Skin epidermis (tissue), 12 donors: ENCODE data around the gene SLC44A5.
"Not testable (repeated sequence)": the region's sequence is repeated elsewhere in the genome, so short reads cannot be mapped to it uniquely, and the experiment has no call there.

ENCODE experiments used
- H3K27ac ChIP-seq, 21 experiments: fragments of 200-600 bp; sonication (generic) in 11 of 21; one replicate each; pipeline ENCODE4 v1.5.0; 2020; ENCODE audit warnings: mild to moderate bottlenecking in 3 of 21, inconsistent platforms in 2 of 21, moderate library complexity in 2 of 21
- H3K4me3 ChIP-seq, 7 experiments: fragments of 200-600 bp; sonication (generic) in 2 of 7; one replicate each; pipeline ENCODE4 v1.5.0; 2020; ENCODE audit warnings: inconsistent platforms in 2 of 7, mild to moderate bottlenecking in 2 of 7, moderate library complexity in 1 of 7

SLC44A5 gene

DNA sequence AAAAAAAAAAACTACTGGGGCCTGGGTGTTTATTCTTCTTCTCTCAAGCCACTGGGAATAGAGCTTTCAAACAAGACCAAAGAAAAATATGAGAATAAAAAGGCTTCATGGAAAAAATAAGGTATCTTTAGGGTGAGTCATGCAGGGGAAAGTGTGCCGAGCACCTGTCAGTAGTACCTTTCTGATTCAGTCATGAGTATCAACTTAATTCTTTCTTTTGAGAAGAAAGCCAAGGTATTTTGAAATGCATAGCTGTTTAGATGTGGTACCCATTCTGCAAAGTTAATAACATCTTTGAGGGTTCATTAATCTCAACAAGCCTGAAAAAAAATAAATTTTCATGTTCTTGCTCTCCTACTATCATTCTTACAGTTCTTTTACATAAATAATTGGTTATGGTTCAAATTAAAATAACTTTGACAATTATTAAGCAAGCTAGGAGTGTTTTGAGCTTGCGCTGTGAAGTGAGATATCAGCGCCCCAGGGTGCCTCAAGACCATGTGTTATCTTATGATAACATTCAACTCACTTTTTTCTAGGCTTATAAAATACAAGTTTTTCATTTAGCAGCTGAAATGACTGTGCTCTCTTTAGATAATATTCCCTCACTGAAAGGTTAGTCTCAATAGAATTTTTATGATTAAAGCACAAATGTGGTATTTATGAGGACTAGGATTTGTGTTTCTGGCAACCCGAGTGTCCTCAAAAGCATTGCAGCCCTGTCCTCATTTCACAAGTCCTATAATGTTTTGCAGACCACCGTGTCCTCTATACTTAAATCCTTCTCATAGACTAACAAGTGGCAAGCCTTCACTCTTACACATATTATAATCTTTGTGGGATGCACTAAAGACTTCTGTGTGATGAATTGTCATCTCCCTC is 138.6 kb downstream of the SLC44A5 start:
- no peak overlapping the region for H3K4me3 ChIP-seq
- no peak overlapping the region for H3K27ac ChIP-seq

DNA sequence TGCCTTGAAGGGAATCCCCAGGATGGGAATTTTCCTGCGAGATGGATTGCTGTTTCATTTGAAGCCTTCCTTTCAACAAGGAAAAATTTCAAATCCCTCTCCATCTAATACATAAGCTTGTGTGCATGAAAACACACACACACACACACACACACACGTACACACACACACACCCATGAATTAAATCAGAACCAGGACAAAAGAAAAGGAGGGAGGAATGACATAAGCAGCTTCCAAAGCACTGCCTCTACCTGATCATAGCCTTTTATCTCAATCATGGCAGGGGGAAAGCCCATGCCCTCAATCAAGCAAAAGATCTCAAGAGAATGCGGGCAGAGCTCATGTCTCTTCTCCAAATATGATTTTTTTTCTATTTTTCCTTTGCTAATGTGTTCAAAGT is 139.7 kb downstream of the SLC44A5 start:
- no peak overlapping the region for H3K27ac ChIP-seq
- no peak overlapping the region for H3K4me3 ChIP-seq

DNA sequence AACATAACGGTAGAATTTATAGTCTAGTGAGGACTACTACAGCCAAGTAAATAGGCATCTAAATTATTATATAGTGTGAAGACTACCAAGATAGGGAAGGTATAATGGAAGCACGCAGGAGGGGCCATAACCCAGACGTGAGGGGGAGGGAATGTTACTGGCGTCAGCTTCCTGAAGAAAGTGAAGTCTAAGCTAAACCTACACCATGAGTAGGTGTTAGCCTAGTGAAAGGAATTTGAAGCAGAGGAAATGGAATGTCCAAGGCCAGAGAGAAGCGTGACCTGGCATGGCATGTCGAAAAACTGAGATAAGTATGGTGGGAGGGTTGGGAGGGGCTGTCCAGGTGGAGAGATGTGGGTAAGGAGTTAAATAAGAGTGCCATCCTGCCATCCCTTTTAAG is 140.5 kb downstream of the SLC44A5 start:
- no peak overlapping the region for H3K27ac ChIP-seq
- no peak overlapping the region for H3K4me3 ChIP-seq

DNA sequence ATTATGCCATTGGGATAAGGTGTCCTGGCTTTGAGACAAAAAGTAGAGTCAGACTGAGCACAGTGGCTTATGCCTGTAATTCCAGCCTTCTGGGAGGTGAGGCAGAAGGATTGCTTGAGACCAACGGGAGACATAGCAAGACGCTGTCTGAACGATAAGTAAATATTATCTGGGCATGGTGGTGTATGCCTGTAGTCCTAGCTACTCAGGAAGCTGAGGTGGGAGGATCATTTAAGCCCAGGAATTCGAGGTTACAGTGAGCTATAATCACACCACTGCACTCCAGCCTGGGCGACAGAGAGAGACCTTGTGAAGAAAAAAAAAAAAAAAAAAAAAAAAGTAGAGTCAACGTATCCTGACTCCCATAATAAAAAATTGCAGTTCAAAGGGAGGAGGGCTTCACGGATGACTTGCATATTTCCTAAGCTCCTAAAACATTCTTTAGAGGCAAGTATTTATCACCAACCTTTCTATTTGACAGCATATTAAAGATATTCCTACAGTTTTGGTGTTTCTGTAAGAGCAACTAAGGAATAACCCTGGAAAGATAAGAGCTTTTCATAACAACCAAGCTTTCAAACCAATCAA is 141.2 kb downstream of the SLC44A5 start:
- H3K4me3 ChIP-seq, result no peak overlapping the region
- no peak overlapping the region for H3K27ac ChIP-seq

DNA sequence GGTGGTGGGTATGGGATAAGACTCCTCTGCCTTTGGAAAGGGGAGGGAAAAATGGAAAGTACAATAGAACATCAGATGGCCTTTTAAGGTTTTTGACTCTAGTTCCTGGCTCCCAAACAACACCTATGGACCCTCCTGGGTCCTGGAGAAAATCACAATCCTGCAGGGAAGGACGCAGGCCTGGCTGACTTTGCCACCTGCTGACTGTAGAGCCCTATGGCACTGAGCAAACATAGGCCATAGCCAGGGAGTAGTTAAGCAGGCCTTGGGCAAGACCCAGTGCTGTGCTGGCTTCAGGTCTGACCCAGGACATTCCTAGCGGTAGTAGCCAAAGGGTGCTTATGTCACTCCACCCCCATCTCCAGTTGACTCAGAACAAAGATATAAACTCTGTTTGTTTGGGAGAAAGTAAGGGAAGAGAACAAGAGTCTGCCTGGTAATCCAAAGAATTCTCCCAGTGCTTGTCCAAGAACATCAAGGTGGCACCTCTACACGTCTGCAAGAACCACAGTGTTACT is 149.0 kb downstream of the SLC44A5 start:
- Histone ChIP-seq H3K27ac (no peak overlapping the region), H3K4me3 (no peak overlapping the region)

DNA sequence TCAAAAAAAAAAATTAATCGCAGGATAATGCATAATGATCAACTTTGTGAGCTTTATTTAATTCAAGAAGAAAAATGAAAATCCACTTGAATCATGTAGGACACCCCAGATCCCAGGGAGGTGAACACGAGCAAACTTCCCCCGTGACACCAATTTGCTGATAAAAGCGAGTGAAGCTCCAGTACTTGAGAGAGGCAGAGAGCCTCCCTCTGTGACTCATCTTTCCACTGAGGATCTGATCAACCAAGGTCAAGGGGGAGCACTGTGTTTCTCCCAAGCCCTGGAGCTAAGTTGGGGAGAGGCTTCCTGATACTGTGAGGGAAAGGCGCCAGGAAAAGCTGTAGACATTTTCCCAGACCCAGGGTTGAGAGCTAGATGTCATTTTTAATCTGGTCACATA is 160.9 kb downstream of the SLC44A5 start:
- Histone ChIP-seq H3K27ac (no peak overlapping the region), H3K4me3 (no peak overlapping the region)

DNA sequence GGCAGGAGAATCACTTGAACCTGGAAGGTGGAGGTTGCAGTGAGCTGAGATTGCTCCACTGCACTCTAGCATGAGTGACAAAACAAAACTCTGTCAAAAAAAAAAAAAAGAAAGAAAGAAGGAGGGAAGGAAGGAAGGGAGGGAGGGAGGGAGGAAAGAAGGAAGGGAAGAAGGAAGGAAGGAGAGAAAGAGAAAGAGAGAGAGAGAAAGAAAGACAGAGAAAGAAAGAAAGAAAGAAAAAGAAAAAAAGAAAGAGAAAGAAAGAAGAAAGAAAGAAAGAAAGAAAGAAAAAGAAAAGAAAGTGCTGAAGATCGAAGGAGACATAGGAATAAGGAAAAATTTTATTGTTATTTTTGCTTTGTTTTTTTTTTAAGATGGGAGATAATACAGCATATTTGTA is 166.7 kb downstream of the SLC44A5 start:
- no peak overlapping the region for H3K4me3 ChIP-seq

DNA sequence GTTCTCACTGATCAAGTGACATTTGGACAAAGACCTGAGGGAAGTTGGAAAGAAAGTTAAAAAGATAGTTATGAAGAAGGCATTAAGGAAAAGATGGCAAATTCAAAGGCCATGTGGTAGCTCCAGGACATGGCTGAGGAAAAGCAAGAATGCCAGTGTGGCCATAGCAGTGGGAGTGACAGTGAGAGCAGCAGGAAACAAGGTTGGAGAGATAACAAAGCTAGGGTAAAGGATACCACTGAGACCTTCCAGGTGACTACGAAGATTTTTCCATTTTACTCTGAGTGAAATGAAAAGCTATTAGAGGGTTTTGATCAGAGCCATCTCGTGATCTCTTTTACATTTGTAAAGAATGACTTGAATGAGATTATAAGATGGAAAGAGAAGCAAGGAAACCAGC is 170.6 kb downstream of the SLC44A5 start:
- Histone ChIP-seq H3K4me3 (no peak overlapping the region), H3K27ac (no peak overlapping the region)

More for the DNA sequence above, 166.7 kb downstream of the SLC44A5 start:
- H3K27ac ChIP-seq, result no peak overlapping the region

DNA sequence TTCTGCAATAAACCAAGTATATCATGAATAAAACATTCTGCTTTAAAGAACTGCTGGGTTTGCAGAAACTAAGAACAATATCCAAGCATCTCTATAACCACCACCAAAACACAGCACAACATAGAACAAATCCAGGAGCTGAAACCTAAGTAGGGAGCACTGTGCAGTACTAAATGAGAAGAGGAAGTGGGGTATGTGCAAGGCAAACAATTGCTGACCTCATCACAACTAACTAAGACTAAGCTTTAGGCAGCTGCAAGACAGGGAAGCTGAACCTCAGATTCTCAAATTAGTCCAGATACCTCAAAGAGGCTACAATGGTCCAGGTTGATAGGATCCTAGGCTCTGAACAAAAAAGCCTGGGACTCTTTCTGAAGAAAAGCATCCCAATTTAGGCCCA is 172.6 kb downstream of the SLC44A5 start:
- H3K4me3 ChIP-seq, result no peak overlapping the region
- H3K27ac ChIP-seq, result no peak overlapping the region

DNA sequence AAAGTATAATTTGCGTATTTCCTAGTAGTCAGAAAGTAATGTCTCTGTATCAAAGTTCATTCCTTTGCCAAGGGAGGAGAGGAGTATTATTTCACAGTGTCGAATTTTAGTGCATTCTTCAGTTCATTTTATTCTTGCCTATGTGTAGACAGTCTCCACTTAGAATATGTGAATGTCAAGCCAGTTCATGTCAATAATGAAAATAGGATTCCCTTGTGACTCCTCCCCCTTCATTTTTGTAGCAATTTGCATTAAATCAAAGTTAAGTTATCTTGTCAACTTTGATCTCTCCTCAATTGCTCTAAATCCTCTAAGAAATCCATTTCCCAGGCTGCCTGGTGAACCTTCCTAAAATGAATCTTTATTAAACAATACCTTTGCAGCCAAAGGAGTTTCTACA is 179.1 kb downstream of the SLC44A5 start:
- H3K27ac ChIP-seq, result no peak overlapping the region
- no peak overlapping the region for H3K4me3 ChIP-seq

DNA sequence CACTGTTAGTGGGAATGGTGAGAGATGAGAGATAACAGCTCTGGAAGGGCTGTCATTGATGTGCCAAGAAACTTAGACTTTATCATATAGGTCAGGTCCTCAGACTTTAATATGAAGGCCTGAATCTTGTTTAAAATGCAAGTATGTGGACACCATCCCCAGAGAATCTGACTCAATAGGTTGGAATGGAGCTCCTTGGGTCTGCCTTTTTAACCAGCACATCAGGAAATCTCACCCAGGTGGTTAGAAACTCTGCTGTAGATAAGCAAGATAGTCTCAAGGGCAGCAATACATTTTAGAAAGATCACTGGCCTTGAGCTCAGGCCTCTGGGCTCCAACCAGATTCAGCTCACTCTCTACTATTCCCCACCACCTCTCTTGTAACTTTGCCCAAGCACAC is 180.4 kb downstream of the SLC44A5 start:
- Histone ChIP-seq H3K4me3 (no peak overlapping the region), H3K27ac (no peak overlapping the region)

DNA sequence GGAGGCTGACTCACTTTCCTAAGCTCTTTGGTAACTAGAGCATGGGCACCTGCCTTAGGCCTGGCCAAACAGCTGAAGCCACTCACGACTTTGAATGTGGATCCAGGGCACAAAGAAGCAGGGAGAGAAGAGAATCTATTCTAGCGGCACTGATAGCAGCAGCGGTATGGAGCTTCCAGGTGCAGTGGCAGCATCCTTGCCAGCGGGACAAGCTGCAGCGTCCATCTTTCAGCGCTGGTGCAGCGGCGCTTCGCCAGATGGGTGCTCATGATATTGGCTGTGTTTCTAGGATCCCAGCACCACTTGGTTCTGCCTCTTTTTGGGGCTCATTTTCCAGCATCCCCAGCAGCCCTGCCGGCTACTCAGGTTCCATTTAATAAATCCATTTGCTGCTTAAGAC is 184.2 kb downstream of the SLC44A5 start:
- no peak overlapping the region for H3K4me3 ChIP-seq
- no peak overlapping the region for H3K27ac ChIP-seq

DNA sequence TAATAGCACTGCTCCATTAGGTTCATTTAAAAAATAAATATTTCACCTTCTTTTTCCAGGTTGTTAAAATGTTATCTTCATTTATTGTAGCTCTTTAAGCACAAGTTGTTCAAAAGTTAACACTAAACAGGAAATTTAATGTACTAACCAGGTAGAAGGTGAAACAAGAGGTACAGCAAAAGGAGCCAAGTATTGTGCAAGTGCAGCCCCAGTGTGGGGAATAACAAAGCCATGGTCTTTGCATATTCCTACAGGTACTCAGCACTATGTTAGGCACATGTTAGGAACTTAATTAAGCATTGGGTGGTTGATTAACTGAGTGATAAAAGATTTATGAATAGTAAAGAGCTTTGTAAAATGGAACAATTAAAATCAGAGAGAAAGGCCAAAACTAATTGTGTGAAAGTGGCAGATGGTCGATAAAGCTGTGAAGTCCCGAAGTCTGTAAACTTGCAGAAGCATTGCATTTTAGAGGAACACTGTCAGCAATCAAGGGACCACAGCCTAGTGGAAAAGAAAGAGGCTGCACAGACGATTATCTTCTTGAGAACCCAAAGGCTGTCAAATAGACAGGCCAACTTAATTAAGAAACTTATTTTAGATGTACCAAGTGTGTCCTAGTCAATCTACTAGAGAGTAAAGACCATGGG is 185.8 kb downstream of the SLC44A5 start:
- Histone ChIP-seq H3K27ac (no peak overlapping the region), H3K4me3 (no peak overlapping the region)

DNA sequence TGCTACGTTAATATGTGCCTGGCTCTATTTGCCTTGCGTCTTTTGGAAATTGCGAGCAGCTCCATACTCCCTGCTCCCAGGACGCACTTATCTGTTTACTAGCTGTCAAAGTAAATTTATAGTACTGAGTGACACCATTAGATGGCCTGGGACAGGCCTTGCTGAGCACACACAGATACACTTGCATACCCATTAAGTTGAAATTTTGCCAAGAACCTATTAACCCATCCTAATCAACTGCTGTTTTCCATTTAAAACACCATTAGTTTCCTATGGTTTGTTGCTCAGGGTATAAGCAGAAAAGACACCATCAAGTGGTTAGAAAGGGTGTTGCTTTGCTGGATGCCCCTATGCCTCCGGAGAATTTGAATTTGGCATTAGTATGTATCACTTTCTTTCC is 187.3 kb downstream of the SLC44A5 start:
- no peak overlapping the region for H3K4me3 ChIP-seq
- H3K27ac ChIP-seq, result no peak overlapping the region

DNA sequence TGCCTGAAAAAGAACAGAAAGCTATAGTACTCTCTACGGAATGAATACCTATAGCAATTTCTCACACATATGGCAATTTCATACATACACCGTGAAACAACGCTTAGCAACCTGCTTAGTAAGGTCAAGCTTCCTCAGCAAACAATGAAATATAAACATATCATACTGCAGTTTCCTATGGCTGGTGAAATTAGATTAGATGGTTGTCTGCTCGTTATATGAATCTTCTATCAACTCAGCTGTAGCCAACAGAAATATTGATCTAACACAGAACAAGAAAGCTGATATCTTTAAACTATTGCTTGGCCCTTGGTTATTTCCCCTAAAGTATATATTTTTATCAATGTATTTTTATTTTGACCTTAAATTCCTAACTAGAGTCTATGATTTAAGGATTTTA is 187.8 kb downstream of the SLC44A5 start:
- no peak overlapping the region for H3K4me3 ChIP-seq
- no peak overlapping the region for H3K27ac ChIP-seq

DNA sequence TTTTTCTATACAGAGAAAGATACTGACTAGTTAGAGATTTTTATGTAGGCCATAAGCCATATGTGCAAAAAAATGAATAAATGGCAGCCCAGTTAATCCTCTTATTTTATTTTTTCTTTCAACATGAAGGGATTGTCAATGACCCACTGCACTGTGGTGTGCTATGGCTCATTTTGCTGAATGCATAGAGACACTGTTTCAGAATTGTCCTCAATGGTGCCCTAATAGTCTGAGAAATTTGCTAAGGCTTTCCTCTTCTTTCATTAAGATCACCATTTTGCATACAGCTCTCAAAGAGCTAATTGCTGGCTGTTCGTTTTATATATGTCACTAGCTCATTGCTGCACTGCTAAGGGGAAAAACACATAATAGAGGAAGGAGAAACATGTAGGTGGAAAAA is 189.5 kb downstream of the SLC44A5 start:
- no peak overlapping the region for H3K27ac ChIP-seq
- H3K4me3 ChIP-seq, result no peak overlapping the region

DNA sequence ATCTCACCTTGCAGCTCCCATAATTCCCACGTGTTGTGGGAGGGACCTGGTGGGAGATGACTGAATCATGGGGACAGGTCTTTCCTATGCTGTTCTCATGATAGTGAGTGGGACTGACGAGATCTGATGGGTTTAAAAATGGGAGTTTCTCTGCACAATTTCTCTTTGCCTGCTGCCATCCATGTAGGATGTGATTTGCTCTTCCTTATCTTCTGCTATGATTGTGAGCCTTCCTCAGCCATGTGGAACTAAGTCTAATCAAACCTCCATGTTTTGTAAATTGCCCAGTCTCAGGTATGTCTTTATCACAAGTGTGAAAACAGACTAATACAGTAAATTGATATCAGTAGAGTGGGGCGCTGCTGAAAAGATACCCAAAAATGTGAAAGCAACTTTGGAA is 195.7 kb downstream of the SLC44A5 start:
- H3K4me3 ChIP-seq, result no peak overlapping the region
- H3K27ac ChIP-seq, result no peak overlapping the region

DNA sequence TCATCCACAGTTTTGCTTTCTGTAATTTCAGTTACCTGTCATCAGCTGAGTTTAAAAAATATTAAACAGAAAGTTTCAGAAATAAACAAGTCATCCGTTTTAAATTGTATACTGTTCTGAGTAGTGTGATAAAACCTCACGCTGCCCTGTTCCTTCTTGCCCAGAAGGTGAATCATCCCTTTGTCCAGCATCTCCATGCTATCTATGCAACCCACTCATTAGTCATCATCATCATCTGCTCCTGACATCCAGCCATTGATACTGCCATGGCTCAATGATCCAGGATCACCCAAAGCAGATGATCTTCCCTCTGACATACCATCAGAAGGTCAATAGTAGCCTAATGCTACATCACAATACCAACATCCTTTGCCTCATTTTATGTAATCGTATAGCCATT is 198.3 kb downstream of the SLC44A5 start:
- Histone ChIP-seq H3K4me3 (no peak overlapping the region), H3K27ac (no peak overlapping the region)

DNA sequence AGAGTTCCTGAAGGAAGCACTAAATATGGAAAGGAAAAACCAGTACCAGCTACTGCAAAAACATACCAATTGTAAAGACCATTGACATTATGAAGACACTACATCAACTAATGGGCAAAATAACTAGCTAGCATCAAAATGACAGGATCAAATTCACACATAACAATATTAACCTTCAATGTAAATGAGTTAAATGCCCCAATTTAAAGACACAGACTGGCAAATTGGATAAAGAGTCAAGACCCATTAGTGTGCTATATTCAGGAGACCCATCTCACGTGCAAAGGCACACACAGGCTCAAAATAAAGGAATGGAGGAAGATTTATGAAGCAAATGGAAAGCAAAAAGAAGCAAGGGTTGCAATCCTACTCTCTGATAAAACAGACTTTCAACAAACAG is 206.2 kb downstream of the SLC44A5 start:
- H3K4me3 ChIP-seq, H3K27ac ChIP-seq: not testable (repeated sequence)

DNA sequence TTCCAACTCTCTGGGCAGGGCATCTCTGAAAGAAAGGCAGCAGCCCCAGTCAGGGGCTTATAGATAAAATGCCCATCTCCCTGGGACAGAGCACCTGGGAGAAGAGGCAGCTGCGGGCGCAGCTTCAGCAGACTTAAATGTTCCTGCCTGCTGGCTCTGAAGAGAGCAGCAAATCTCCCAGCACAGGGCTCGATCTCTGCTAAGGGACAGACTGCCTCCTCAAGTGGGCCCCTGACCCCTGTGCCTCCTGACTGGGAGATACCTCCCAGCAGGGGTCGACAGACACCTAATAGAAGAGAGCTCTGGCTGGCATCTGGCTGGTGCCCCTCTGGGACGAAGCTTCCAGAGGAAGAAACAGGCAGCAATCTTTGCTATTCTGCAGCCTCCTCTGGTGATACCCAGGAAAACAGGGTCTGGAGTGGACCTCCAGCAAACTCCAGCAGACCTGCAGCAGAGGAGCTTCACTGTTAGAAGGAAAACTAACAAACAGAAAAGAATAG is 207.7 kb downstream of the SLC44A5 start:
- H3K27ac ChIP-seq, H3K4me3 ChIP-seq: not testable (repeated sequence)

DNA sequence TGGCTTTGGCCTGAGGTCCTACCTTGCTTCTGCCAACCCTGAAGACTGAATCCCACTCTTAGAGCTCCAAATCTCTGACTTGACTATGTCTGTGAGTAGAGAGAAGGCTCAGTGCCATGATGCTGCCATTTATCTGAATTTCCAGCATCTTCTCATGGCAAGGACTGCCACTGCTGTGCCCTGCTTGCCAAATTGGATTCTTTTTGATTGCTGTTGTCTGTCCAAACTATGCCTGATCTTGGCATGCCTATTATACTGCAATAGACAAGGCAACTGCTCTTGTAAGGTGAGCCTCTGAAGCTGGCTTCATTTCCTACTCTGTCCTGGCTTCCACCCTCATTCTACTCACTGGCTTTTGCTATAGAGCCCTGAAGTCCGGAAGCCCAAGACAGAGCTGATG is 210.2 kb downstream of the SLC44A5 start:
- no peak overlapping the region for H3K27ac ChIP-seq

More for the DNA sequence above, 210.2 kb downstream of the SLC44A5 start:
- no peak overlapping the region for H3K4me3 ChIP-seq
